Keratinocyte (primary cell): ENCODE results near the gene MRTFA.

Experiments
- CTCF ChIP-seq, 3 experiments: IDR thresholded peaks in 1 of 3; conservative IDR thresholded peaks in 1 of 3; optimal IDR thresholded peaks in 1 of 3; 2 replicates in 2 of 3; 3 replicates in 1 of 3; pipeline versions ENCODE3 to v1.5.1; 2011; ENCODE audit warnings: low read length in 3 of 3, mild to moderate bottlenecking in 3 of 3, moderate library complexity in 2 of 3, control low read depth in 1 of 3, inconsistent platforms in 1 of 3; ENCODE audit not compliant: insufficient read depth in 2 of 3; ENCODE audit errors: extremely low read depth in 1 of 3
- EZH2 ChIP-seq: IDR thresholded peaks from one replicate; pipeline ENCODE4 v1.6.1; 2012; ENCODE audit warnings: inconsistent platforms, mild to moderate bottlenecking, low read length, moderate library complexity

- TF ChIP-seq CTCF (optimal IDR thresholded peaks at IDR 0.05 in 1 of 3, IDR thresholded peaks at IDR 0.05 in 1 of 3, conservative IDR thresholded peaks at IDR 0.05 in 1 of 3; ENCODE audit: extremely low read depth in 1 of 3, insufficient read depth in 2 of 3, low read length in 3 of 3) (no peak), EZH2 (no peak)
These were observed 186.9 kb downstream of the MRTFA start for GRCh38 chr22:40449676-40450035.
